Peyer's patch (tissue), 4 donors: Measurements from ENCODE around the gene TOP3B.

Experiments used
- CTCF ChIP-seq, 6 experiments: fragments of 450-650 bp in 4 of 6; fragments of 200-600 bp in 2 of 6; sonication (generic) in 1 of 6; IDR thresholded peaks; one replicate each; pipeline ENCODE4 v1.5.1; 2017 to 2019; ENCODE audit warnings: antibody characterized with exemption in 6 of 6, mild to moderate bottlenecking in 3 of 6, moderate library complexity in 1 of 6
- POLR2A ChIP-seq, 2 donors: fragments of 450-650 bp; IDR thresholded peaks; one replicate each; pipeline ENCODE4 v1.5.1; 2017; ENCODE audit warnings: antibody characterized with exemption in 2 of 2, mild to moderate bottlenecking in 2 of 2, moderate library complexity in 2 of 2

- TF ChIP-seq POLR2A (IDR thresholded peaks at IDR 0.05) = no peak
- no peak for TF ChIP-seq CTCF (IDR thresholded peaks at IDR 0.05)
Measured at GRCh38 chr22:21933910-21934309, 48.7 kb downstream of the TOP3B start.
